HG02970 (cell line): ENCODE measurements around the gene SLC8A2.

ENCODE experiments used
- ATAC-seq: cut with Tn5 transposase; IDR thresholded peaks from one replicate; pipeline ENCODE4 v1.9.1; 2021; ENCODE audit warnings: mild to moderate bottlenecking, moderate library complexity, moderate number of reproducible peaks; ENCODE audit not compliant: unreplicated experiment, low FRiP score

SLC8A2 gene

GRCh38 chr19:47503826-47504150, 32.1 kb upstream of the SLC8A2 start:
- no peak for ATAC-seq

- ATAC-seq: no peak
These were observed 31.6 kb upstream of the SLC8A2 start for GRCh38 chr19:47503130-47503825.

DNA sequence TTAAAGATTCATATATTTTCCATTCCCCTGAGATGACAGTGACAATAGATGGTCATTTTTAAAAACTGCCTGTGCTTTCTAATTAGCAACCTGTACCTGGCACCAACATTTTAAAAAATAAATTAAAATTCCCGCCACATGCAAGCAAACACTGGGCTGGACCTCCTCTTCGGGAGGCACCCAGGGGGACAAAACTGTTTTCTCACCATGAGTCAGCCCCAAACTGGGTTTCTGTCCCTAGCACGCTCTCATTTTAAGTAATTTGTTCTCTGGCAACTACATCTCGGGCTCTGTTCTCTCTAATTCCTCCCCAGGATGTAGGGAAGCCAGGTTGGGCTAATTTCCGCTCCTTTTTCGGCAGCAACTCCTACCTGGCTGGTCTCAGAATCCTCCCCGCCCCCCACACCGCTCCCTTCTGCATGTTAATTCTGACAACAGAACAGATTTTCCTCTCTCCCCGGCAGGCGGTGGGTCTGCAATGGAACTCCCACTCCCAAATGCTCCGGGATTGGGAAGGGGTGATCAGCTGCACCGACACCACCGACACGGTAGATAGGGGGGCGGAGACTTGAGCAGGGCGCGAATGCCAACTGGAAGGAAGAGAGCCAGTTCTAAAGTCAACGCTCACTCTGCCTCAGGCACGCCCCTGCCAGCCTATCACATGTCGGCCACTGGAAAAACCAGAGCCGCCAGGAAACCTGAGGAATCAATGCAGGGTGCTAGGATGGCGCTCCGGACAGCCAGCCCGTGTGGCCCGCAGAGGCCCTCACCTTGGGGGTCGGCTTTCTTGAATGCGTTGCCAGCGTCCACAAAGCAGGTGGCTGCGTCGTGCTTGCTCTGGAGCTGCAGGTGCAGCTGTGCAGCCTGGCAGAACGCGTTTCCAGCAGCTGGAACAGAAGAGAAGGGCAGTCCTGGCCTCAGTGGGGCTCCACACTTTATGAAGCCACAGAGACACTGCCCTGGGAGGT, 28.5 kb upstream of the SLC8A2 start:
- ATAC-seq: no peak

DNA sequence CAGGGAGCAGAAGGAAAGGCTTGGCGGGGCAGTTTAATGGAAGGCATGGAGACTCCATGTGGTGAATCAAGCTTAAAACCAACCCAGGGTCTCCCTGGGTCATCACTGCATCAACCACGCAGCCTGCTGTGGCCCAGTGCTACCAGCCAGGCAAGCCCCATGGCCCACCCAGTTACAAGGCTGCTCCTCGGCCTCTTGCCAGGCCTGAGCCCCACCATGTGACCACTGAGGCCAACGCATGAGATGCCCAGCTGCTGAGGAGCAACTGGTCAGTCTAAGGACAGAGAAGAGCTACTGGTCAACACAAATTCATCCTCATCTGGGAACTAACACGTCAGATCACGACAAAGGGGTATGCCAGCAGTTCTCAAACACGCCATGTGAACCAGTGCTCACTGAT, 27.7 kb upstream of the SLC8A2 start:
- no peak for ATAC-seq

GRCh38 chr19:47498561-47498960, 26.9 kb upstream of the SLC8A2 start:
- ATAC-seq: no peak

- ATAC-seq: no peak
These were observed 26.3 kb upstream of the SLC8A2 start for GRCh38 chr19:47497821-47498520.

GRCh38 chr19:47497050-47497766, 25.5 kb upstream of the SLC8A2 start:
- no peak for ATAC-seq

GRCh38 chr19:47495478-47496372, 24.0 kb upstream of the SLC8A2 start:
- ATAC-seq: no peak

DNA sequence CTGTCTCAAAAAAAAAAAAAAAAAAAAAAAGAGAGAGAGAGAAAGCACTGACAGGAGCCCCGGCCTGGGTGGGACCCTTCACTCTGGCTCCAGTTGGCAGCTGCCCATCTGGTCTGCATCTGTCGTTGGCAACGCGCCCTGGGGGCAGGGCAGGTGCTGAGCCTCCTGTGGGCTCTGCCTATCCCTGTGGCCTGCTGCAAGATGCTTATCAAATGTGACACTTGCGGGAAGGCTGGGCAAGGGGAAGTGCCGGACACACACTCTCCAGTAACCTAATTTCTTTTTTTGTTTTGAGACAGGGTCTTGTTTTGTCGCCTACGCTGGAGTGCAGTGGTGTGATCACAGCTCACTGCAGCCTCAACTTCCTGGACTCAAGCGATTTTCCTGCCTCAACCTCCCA, 23.0 kb upstream of the SLC8A2 start:
- no peak for ATAC-seq

- ATAC-seq: no peak
These were observed 22.5 kb upstream of the SLC8A2 start for GRCh38 chr19:47494211-47494547.

DNA sequence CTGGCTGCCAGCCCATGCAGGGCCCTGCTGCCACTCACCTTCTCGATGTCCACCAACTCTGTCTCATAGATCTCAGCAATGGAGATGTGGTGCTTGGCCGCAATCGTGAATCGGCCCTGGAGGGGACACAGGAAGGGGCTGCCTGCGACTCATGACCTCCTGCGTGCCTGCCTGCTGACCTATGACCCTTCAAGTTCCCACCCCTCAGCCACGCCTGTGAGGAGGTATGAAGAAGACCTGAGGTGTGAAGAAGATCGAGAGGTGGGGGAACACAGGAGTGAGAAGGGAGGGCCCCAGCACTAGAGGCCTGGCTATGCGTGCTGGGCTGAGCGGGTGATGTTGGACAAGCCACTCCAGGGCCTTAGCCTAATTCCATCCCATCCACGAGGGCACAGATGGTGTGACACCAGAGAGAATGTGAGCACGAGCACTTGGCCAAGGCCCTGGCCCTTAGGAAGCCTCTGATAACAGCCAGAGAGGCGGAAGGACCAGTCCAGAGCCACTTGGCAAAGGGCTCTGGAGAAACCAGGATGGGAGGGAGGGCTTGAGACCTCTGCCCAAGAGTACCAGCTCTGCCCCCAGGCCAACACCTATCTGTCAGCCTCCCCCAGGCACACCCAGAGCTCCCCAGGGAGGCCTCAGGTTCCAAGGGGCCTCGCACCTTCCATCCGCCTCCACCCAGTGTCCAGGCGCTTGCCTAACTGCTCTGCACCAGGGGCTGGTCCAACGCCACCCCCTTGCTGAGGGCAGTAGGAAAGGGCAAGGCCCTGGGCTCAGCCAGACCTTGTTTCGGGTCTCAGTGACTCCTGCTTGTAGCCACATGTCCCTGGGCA, 21.9 kb upstream of the SLC8A2 start:
- ATAC-seq: no peak

DNA sequence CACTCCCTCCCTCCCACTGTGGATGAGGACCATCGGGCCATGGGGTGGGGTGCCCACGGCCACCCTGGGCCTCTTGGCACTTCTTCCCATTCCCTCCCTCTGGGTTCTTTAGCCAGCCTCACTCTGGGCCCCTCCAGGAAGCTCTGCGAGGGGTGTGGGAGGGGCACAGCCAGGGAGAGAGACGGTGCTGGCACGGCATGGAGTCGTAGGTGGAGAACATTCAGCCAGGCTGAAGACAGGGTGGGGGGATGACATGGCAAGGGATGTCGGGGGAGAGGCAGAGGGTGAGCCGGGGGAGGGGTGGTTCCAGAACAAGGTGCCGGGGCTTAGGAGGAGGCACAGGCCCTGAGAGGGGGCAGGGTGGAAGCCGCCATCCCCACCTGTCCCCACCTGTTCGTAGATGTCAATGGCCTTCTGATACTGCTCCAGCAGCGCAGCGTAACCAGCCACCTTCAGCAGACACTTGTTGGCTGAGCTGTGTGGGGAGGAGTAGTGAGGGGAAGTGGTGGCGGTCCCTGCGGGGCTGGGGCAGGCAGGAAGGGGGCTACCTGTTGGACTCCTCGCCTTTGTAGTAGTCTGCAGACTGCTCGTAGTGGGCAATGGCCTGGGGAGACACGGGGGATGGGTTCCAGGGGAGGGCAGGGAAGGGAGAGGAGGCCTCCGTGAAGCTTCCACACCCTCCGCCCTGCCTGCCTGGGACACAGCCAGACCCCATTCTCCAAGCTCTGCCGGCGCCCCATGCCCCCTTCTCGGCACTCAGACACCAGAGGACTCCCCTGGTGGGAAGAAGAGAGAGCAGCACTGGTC, 21.1 kb upstream of the SLC8A2 start:
- ATAC-seq: no peak

DNA sequence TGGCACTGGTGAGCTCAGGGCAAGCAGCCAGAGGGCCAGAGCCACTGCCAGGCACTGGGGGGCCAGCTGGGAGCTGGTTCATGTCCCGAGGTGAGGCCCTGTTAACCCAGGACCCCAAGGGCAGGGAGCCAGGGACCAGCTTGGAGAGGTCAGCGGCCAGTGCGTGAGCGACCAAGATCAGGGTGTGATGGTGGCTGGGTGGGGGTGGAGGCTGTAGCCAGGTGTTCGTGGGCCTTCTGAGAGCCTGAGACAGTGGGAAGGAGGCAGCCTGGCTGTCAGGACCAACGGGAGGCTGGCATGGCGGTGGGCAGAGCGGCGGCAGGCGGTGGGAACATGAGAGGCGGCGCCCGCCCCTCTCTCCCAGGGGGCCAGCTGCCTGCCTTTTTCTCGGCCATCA, 20.4 kb upstream of the SLC8A2 start:
- ATAC-seq: no peak

DNA sequence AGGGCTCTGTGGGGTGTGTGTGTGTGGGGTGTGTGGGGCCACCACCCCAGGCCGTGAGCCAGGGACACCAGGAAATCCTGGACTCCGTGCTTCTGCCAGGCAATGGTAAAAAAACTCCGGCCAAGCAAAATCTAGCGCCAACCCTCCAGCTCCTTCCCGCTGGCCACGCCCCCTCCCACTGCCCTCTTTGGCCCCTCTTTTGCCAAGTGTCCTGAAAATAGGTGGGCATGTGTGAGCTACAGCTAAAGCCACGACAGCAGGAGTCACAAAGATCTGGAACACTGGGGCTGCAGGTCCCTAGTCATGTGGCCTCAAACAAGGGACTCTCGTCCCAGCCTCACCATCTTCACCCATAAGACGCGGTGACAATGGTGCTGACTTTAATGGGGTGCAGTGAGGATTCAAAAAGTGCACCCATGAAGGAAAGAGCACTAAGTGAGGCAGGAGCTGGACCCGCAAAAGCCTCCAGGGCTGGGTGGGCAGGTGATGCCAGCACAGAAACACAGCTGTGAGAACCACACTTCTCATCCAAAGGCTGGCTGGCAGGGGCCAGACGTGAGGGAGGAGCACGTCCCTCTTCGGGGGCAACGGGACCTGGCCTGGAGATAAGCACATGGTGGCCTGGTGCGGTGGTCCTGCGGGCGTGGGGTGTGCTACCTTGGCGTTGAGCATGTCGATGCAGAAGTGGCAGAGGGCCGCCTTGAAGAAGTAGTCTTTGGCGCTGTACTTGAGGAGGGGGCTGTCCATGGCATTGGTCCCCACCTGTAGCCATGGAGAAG, 19.9 kb upstream of the SLC8A2 start:
- ATAC-seq: no peak

DNA sequence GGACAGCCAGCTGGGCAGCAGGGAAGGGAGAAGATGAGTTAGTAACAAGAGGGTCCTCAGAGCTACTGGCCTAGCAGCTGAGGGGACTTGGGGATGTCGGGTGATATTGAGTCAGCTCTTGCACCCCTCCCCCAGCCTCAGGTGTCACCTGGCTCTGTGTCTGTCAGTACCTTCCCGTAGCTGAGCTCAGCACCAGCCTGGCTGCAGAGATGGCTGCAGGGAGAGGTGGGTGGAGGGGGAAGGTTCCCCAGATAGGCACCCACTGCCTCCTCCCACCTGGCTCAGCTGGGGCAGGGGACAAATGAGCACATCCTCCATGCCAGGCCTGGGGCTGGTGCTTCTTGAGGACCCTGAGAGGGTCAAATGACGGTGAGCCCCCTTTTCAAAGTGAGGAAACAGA, 19.2 kb upstream of the SLC8A2 start:
- ATAC-seq: no peak

GRCh38 chr19:47490031-47490430, 18.3 kb upstream of the SLC8A2 start:
- no peak for ATAC-seq
